Cardiac muscle cell (in vitro differentiated cells and primary cell): ENCODE data around the gene GNAS-AS1. TPM values are rescaled to one million over a fixed set of nuclear protein-coding genes. Genes with fewer than 3 reads are reported as not detected.

ENCODE experiments used
- DNase-seq, 2 donors: peaks; one replicate each; pipeline versions ENCODE4 v3.0.0 to v3.0.0-alpha.2; 2010 to 2017; ENCODE audit warnings: low read depth in 1 of 2, low spot score in 1 of 2
- H3K27ac ChIP-seq: fragments of 200-600 bp; sonication (generic); 2 replicates; pipeline ENCODE4 v1.5.1; 2016
- H3K27me3 ChIP-seq: fragments of 200-600 bp; sonication (generic); 2 replicates; pipeline ENCODE4 v1.6.0; 2016; ENCODE audit warnings: control low read depth
- H3K36me3 ChIP-seq: fragments of 200-600 bp; sonication (generic); 2 replicates; pipeline ENCODE4 v1.5.1; 2016; ENCODE audit warnings: control low read depth
- H3K4me1 ChIP-seq: fragments of 200-600 bp; sonication (generic); 2 replicates; pipeline ENCODE4 v1.8.1; 2017; ENCODE audit warnings: low read depth, mild to moderate bottlenecking, mixed run types
- H3K4me3 ChIP-seq: fragments of 200-600 bp; sonication (generic); 2 replicates; pipeline ENCODE4 v1.5.1; 2016; ENCODE audit warnings: mild to moderate bottlenecking
- H3K9me3 ChIP-seq: fragments of 200-600 bp; sonication (generic); 2 replicates; pipeline ENCODE4 v1.5.1; 2017; ENCODE audit warnings: low read depth, mild to moderate bottlenecking, control low read depth
- CTCF ChIP-seq: IDR thresholded peaks from 2 replicates; pipeline ENCODE4 v1.5.1; 2012; ENCODE audit warnings: low read depth, mild to moderate bottlenecking, low read length
- polyA plus RNA-seq: library from polyadenylated mRNA; unstranded; fragments of >200 nt; fragmentation: Nextera tagmentation; extraction: Ambion mirVana; gene quantifications from 2 replicates; pipeline ENCODE4 v1.2.1, GENCODE V29; 2016
- total RNA-seq: library from RNA; depleted of rRNA; stranded (reverse); fragments of >200 nt; gene quantifications from 2 replicates; pipeline ENCODE4 v1.2.3, GENCODE V29; 2016

GNAS-AS1 gene
- total and polyA plus RNA-seq, 2 experiments from 2014 or later, result 1.4 to 1.8 TPM

GRCh38 chr20:58810116-58810878 is 40.4 kb downstream of the GNAS-AS1 start:
- no peak for TF ChIP-seq CTCF
- peak in 1 of 2 donors; percentile 11 for DNase-seq
- Histone ChIP-seq H3K4me3 (no peak overlapping the region), H3K9me3 (no peaks in the 10 kb centered on the region), H3K27me3 (no peaks in the 10 kb centered on the region), H3K4me1 (peaks cover 10% of the 10 kb centered on the region), H3K27ac (no peak overlapping the region), H3K36me3 (no peaks in the 10 kb centered on the region)

- Histone ChIP-seq H3K36me3 (no peaks in the 10 kb centered on the region), H3K27ac (no peak overlapping the region), H3K4me3 (no peak overlapping the region), H3K9me3 (no peaks in the 10 kb centered on the region), H3K27me3 (no peaks in the 10 kb centered on the region), H3K4me1 (peaks cover 17% of the 10 kb centered on the region)
- no peak for TF ChIP-seq CTCF
- DNase-seq, result peak; percentile 8 to 28
These were observed 42.2 kb downstream of the GNAS-AS1 start for GRCh38 chr20:58808271-58809046.

- no peak for TF ChIP-seq CTCF
- Histone ChIP-seq H3K4me1 (peaks cover 17% of the 10 kb centered on the region), H3K27ac (no peak overlapping the region), H3K36me3 (no peaks in the 10 kb centered on the region), H3K4me3 (no peak overlapping the region), H3K27me3 (no peaks in the 10 kb centered on the region), H3K9me3 (no peaks in the 10 kb centered on the region)
- no peak for DNase-seq
These were observed 42.9 kb downstream of the GNAS-AS1 start for GRCh38 chr20:58807801-58808200.

GRCh38 chr20:58803533-58803932 is 47.2 kb downstream of the GNAS-AS1 start:
- Histone ChIP-seq H3K4me1 (peaks cover 12% of the 10 kb centered on the region), H3K27ac (no peak overlapping the region), H3K27me3 (no peaks in the 10 kb centered on the region), H3K4me3 (no peak overlapping the region), H3K36me3 (no peaks in the 10 kb centered on the region), H3K9me3 (no peaks in the 10 kb centered on the region)
- DNase-seq, result no peak
- TF ChIP-seq CTCF, result no peak

- Histone ChIP-seq H3K27me3 (no peaks in the 10 kb centered on the region), H3K4me1 (peaks cover 7% of the 10 kb centered on the region), H3K9me3 (no peaks in the 10 kb centered on the region), H3K36me3 (no peaks in the 10 kb centered on the region), H3K27ac (no peak overlapping the region), H3K4me3 (no peak overlapping the region)
- TF ChIP-seq CTCF, result no peak
- no peak for DNase-seq
These were observed 48.6 kb downstream of the GNAS-AS1 start for GRCh38 chr20:58802061-58802460.
